Measurements from ENCODE around the gene PHACTR3.

Gene PHACTR3

GRCh38 chr20:59737816-59738215, 133.5 kb downstream of the PHACTR3 start:
- DNase-seq (ENCODE audit: low read depth): no peak
- no peak overlapping the region for H3K4me3 ChIP-seq (ENCODE audit: low read depth, low read length)

- H3K4me3 ChIP-seq (ENCODE audit: low read depth, low read length): no peak overlapping the region
- DNase-seq (ENCODE audit: low read depth): no peak
These were observed 134.5 kb downstream of the PHACTR3 start for GRCh38 chr20:59738851-59739250.

GRCh38 chr20:59740621-59741020, 136.3 kb downstream of the PHACTR3 start:
- H3K4me3 ChIP-seq (ENCODE audit: low read depth, low read length): no peak overlapping the region
- no peak for DNase-seq (ENCODE audit: low read depth)

- DNase-seq (ENCODE audit: low read depth): no peak
- H3K4me3 ChIP-seq (ENCODE audit: low read depth, low read length): no peak overlapping the region
These were observed 136.7 kb downstream of the PHACTR3 start for GRCh38 chr20:59741073-59741472.

- H3K4me3 ChIP-seq (ENCODE audit: low read depth, low read length): no peak overlapping the region
- DNase-seq (ENCODE audit: low read depth): no peak
These were observed 138.2 kb downstream of the PHACTR3 start for GRCh38 chr20:59742351-59743095.

- no peak for DNase-seq (ENCODE audit: low read depth)
- no peak overlapping the region for H3K4me3 ChIP-seq (ENCODE audit: low read depth, low read length)
These were observed 139.0 kb downstream of the PHACTR3 start for GRCh38 chr20:59743308-59743707.

GRCh38 chr20:59743767-59744485, 139.6 kb downstream of the PHACTR3 start:
- H3K4me3 ChIP-seq (ENCODE audit: low read depth, low read length): no peak overlapping the region
- no peak for DNase-seq (ENCODE audit: low read depth)

GRCh38 chr20:59744756-59745155, 140.4 kb downstream of the PHACTR3 start:
- no peak for DNase-seq (ENCODE audit: low read depth)
- no peak overlapping the region for H3K4me3 ChIP-seq (ENCODE audit: low read depth, low read length)

GRCh38 chr20:59745201-59745600, 140.9 kb downstream of the PHACTR3 start:
- H3K4me3 ChIP-seq (ENCODE audit: low read depth, low read length): no peak overlapping the region
- DNase-seq (ENCODE audit: low read depth): no peak

- H3K4me3 ChIP-seq (ENCODE audit: low read depth, low read length): no peak overlapping the region
- no peak for DNase-seq (ENCODE audit: low read depth)
These were observed 141.4 kb downstream of the PHACTR3 start for GRCh38 chr20:59745716-59746115.

GRCh38 chr20:59746155-59746554, 141.8 kb downstream of the PHACTR3 start:
- no peak for DNase-seq (ENCODE audit: low read depth)
- no peak overlapping the region for H3K4me3 ChIP-seq (ENCODE audit: low read depth, low read length)

GRCh38 chr20:59747671-59748515, 143.6 kb downstream of the PHACTR3 start:
- no peak for DNase-seq (ENCODE audit: low read depth)
- no peak overlapping the region for H3K4me3 ChIP-seq (ENCODE audit: low read depth, low read length)

- DNase-seq (ENCODE audit: low read depth): no peak
- H3K4me3 ChIP-seq (ENCODE audit: low read depth, low read length): no peak overlapping the region
These were observed 144.4 kb downstream of the PHACTR3 start for GRCh38 chr20:59748619-59749191.

- no peak for DNase-seq (ENCODE audit: low read depth)
- H3K4me3 ChIP-seq (ENCODE audit: low read depth, low read length): no peak overlapping the region
These were observed 145.0 kb downstream of the PHACTR3 start for GRCh38 chr20:59749301-59749700.

GRCh38 chr20:59750209-59750840, 146.0 kb downstream of the PHACTR3 start:
- DNase-seq (ENCODE audit: low read depth): no peak
- no peak overlapping the region for H3K4me3 ChIP-seq (ENCODE audit: low read depth, low read length)

GRCh38 chr20:59751075-59751711, 146.9 kb downstream of the PHACTR3 start:
- no peak for DNase-seq (ENCODE audit: low read depth)
- H3K4me3 ChIP-seq (ENCODE audit: low read depth, low read length): no peak overlapping the region

GRCh38 chr20:59752101-59752586, 147.8 kb downstream of the PHACTR3 start:
- H3K4me3 ChIP-seq (ENCODE audit: low read depth, low read length): no peak overlapping the region
- no peak for DNase-seq (ENCODE audit: low read depth)

GRCh38 chr20:59752704-59753460, 148.5 kb downstream of the PHACTR3 start:
- H3K4me3 ChIP-seq (ENCODE audit: low read depth, low read length): no peak overlapping the region
- no peak for DNase-seq (ENCODE audit: low read depth)
